ENCODE results near the gene CGNL1.

Gene CGNL1

GRCh38 chr15:57452090-57452754, 75.9 kb downstream of the CGNL1 start:
- no peaks in the 10 kb centered on the region for H3K9me3 ChIP-seq
- no peak overlapping the region for H3K4me3 ChIP-seq
- H3K4me1 ChIP-seq: peaks cover 7% of the 10 kb centered on the region
- in situ Hi-C loops (cut with MboI; ENCODE audit: low sequenced_read_pairs): no loop called here
- no peaks in the 10 kb centered on the region; the same call in 1 of the 2 replicates for H3K36me3 ChIP-seq (replicated peaks)
- no peaks in the 10 kb centered on the region for H3K27me3 ChIP-seq (ENCODE audit: low read depth)
- DNase-seq (ENCODE audit: low spot score in 2 of 2): no peak

- Histone ChIP-seq H3K4me3 (no peak overlapping the region), H3K9me3 (no peaks in the 10 kb centered on the region), H3K4me1 (no peaks in the 10 kb centered on the region), H3K36me3 (replicated peaks) (no peaks in the 10 kb centered on the region; the same call in 1 of the 2 replicates), H3K27me3 (ENCODE audit: low read depth) (no peaks in the 10 kb centered on the region)
- no peak for DNase-seq (ENCODE audit: low spot score in 2 of 2)
- in situ Hi-C loops (cut with MboI; ENCODE audit: low sequenced_read_pairs): no loop called here
Observed at GRCh38 chr15:57455929-57456328, 79.6 kb downstream of the CGNL1 start.

GRCh38 chr15:57456559-57456958, 80.3 kb downstream of the CGNL1 start:
- Histone ChIP-seq H3K36me3 (replicated peaks) (no peaks in the 10 kb centered on the region; the same call in 1 of the 2 replicates), H3K9me3 (no peaks in the 10 kb centered on the region), H3K4me3 (no peak overlapping the region), H3K27me3 (ENCODE audit: low read depth) (no peaks in the 10 kb centered on the region), H3K4me1 (no peaks in the 10 kb centered on the region)
- in situ Hi-C loops (cut with MboI; ENCODE audit: low sequenced_read_pairs): no loop called here
- DNase-seq (ENCODE audit: low spot score in 2 of 2): no peak

GRCh38 chr15:57457726-57458125, 81.4 kb downstream of the CGNL1 start:
- DNase-seq (ENCODE audit: low spot score in 2 of 2): no peak
- no peaks in the 10 kb centered on the region; the same call in 1 of the 2 replicates for H3K36me3 ChIP-seq (replicated peaks)
- no peaks in the 10 kb centered on the region for H3K9me3 ChIP-seq
- no peaks in the 10 kb centered on the region for H3K27me3 ChIP-seq (ENCODE audit: low read depth)
- no peaks in the 10 kb centered on the region for H3K4me1 ChIP-seq
- in situ Hi-C loops (cut with MboI; ENCODE audit: low sequenced_read_pairs): no loop called here
- H3K4me3 ChIP-seq: no peak overlapping the region

- DNase-seq (ENCODE audit: low spot score in 2 of 2): no peak
- H3K36me3 ChIP-seq (replicated peaks): no peaks in the 10 kb centered on the region; the same call in 1 of the 2 replicates
- H3K27me3 ChIP-seq (ENCODE audit: low read depth): no peaks in the 10 kb centered on the region
- H3K4me1 ChIP-seq: no peaks in the 10 kb centered on the region
- in situ Hi-C loops (cut with MboI; ENCODE audit: low sequenced_read_pairs): no loop called here
- H3K9me3 ChIP-seq: no peaks in the 10 kb centered on the region
- no peak overlapping the region for H3K4me3 ChIP-seq
Observed at GRCh38 chr15:57458356-57458781, 82.1 kb downstream of the CGNL1 start.

GRCh38 chr15:57460208-57460816, 84.0 kb downstream of the CGNL1 start:
- H3K4me1 ChIP-seq: no peaks in the 10 kb centered on the region
- H3K9me3 ChIP-seq: no peaks in the 10 kb centered on the region
- in situ Hi-C loops (cut with MboI; ENCODE audit: low sequenced_read_pairs): no loop called here
- H3K27me3 ChIP-seq (ENCODE audit: low read depth): no peaks in the 10 kb centered on the region
- no peak overlapping the region for H3K4me3 ChIP-seq
- H3K36me3 ChIP-seq (replicated peaks): no peaks in the 10 kb centered on the region; the same call in 1 of the 2 replicates
- no peak for DNase-seq (ENCODE audit: low spot score in 2 of 2)

- in situ Hi-C loops (cut with MboI; ENCODE audit: low sequenced_read_pairs): no loop called here
- no peak for DNase-seq (ENCODE audit: low spot score in 2 of 2)
- no peaks in the 10 kb centered on the region for H3K4me1 ChIP-seq
- no peaks in the 10 kb centered on the region; the same call in 1 of the 2 replicates for H3K36me3 ChIP-seq (replicated peaks)
- no peaks in the 10 kb centered on the region for H3K27me3 ChIP-seq (ENCODE audit: low read depth)
- no peaks in the 10 kb centered on the region for H3K9me3 ChIP-seq
- H3K4me3 ChIP-seq: no peak overlapping the region
Observed at GRCh38 chr15:57461541-57461940, 85.2 kb downstream of the CGNL1 start.

- in situ Hi-C loops (cut with MboI; ENCODE audit: low sequenced_read_pairs): no loop called here
- H3K4me1 ChIP-seq: no peaks in the 10 kb centered on the region
Observed at GRCh38 chr15:57462381-57462780, 86.1 kb downstream of the CGNL1 start.

GRCh38 chr15:57463360-57463759, 87.1 kb downstream of the CGNL1 start:
- no peaks in the 10 kb centered on the region for H3K4me1 ChIP-seq
- no peaks in the 10 kb centered on the region; the same call in 1 of the 2 replicates for H3K36me3 ChIP-seq (replicated peaks)
- no peaks in the 10 kb centered on the region for H3K9me3 ChIP-seq
- no peaks in the 10 kb centered on the region for H3K27me3 ChIP-seq (ENCODE audit: low read depth)
- no peak for DNase-seq (ENCODE audit: low spot score in 2 of 2)
- no peak overlapping the region for H3K4me3 ChIP-seq
- in situ Hi-C loops (cut with MboI; ENCODE audit: low sequenced_read_pairs): no loop called here

More at GRCh38 chr15:57462381-57462780, 86.1 kb downstream of the CGNL1 start:
- no peak for DNase-seq (ENCODE audit: low spot score in 2 of 2)
- Histone ChIP-seq H3K27me3 (ENCODE audit: low read depth) (no peaks in the 10 kb centered on the region), H3K36me3 (replicated peaks) (no peaks in the 10 kb centered on the region; the same call in 1 of the 2 replicates), H3K4me3 (no peak overlapping the region), H3K9me3 (no peaks in the 10 kb centered on the region)

- Histone ChIP-seq H3K27me3 (ENCODE audit: low read depth) (no peaks in the 10 kb centered on the region), H3K9me3 (no peaks in the 10 kb centered on the region), H3K4me3 (no peak overlapping the region), H3K36me3 (replicated peaks) (no peaks in the 10 kb centered on the region; the same call in 1 of the 2 replicates), H3K4me1 (no peaks in the 10 kb centered on the region)
- in situ Hi-C loops (cut with MboI; ENCODE audit: low sequenced_read_pairs): no loop called here
- no peak for DNase-seq (ENCODE audit: low spot score in 2 of 2)
Observed at GRCh38 chr15:57464480-57464879, 88.2 kb downstream of the CGNL1 start.

GRCh38 chr15:57468486-57468885, 92.2 kb downstream of the CGNL1 start:
- no peak for DNase-seq (ENCODE audit: low spot score in 2 of 2)
- Histone ChIP-seq H3K4me1 (no peaks in the 10 kb centered on the region), H3K27me3 (ENCODE audit: low read depth) (no peaks in the 10 kb centered on the region), H3K9me3 (no peaks in the 10 kb centered on the region), H3K4me3 (no peak overlapping the region), H3K36me3 (replicated peaks) (no peaks in the 10 kb centered on the region)
- in situ Hi-C loops (cut with MboI; ENCODE audit: low sequenced_read_pairs): no loop called here

- Histone ChIP-seq H3K27me3 (ENCODE audit: low read depth) (no peaks in the 10 kb centered on the region), H3K4me1 (no peaks in the 10 kb centered on the region), H3K4me3 (no peak overlapping the region), H3K9me3 (no peaks in the 10 kb centered on the region), H3K36me3 (replicated peaks) (no peaks in the 10 kb centered on the region)
- no peak for DNase-seq (ENCODE audit: low spot score in 2 of 2)
- in situ Hi-C loops (cut with MboI; ENCODE audit: low sequenced_read_pairs): no loop called here
Observed at GRCh38 chr15:57470543-57470942, 94.2 kb downstream of the CGNL1 start.

GRCh38 chr15:57472861-57473260, 96.6 kb downstream of the CGNL1 start:
- in situ Hi-C loops (cut with MboI; ENCODE audit: low sequenced_read_pairs): no loop called here
- H3K27me3 ChIP-seq (ENCODE audit: low read depth): no peaks in the 10 kb centered on the region
- H3K4me1 ChIP-seq: no peaks in the 10 kb centered on the region
- H3K36me3 ChIP-seq (replicated peaks): no peaks in the 10 kb centered on the region
- DNase-seq (ENCODE audit: low spot score in 2 of 2): no peak
- no peaks in the 10 kb centered on the region for H3K9me3 ChIP-seq
- H3K4me3 ChIP-seq: no peak overlapping the region

GRCh38 chr15:57476533-57476975, 100.2 kb downstream of the CGNL1 start:
- H3K36me3 ChIP-seq (replicated peaks): no peaks in the 10 kb centered on the region
- no peaks in the 10 kb centered on the region for H3K9me3 ChIP-seq
- no peak overlapping the region for H3K4me3 ChIP-seq
- DNase-seq (ENCODE audit: low spot score in 2 of 2): no peak
- no peaks in the 10 kb centered on the region for H3K4me1 ChIP-seq
- in situ Hi-C loops (cut with MboI; ENCODE audit: low sequenced_read_pairs): no loop called here
- no peaks in the 10 kb centered on the region for H3K27me3 ChIP-seq (ENCODE audit: low read depth)
